GM23248 (cell line): ENCODE data around the gene TNS3. TPM values are rescaled to one million over a fixed set of nuclear protein-coding genes. Genes with fewer than 3 reads are reported as not detected.
A peak's percentile ranks its signal among the peaks of the same experiment; 100 is the strongest.

Experiments used
- DNase-seq: peaks from one replicate; pipeline ENCODE4 v3.0.0-alpha.2; 2015
- H2AFZ ChIP-seq: fragments of 200-600 bp; sonication (generic); 2 replicates; pipeline ENCODE4 v1.6.1; 2016; ENCODE audit warnings: antibody characterized with exemption
- H3F3A ChIP-seq: fragments of 200-600 bp; sonication (generic); 2 replicates; pipeline ENCODE4 v1.6.1; 2016; ENCODE audit warnings: mild to moderate bottlenecking, antibody characterized with exemption, mixed run types; ENCODE audit not compliant: insufficient read depth
- H3K27ac ChIP-seq: fragments of 200-600 bp; sonication (generic); 2 replicates; pipeline ENCODE4 v1.5.1; 2016; ENCODE audit warnings: mild to moderate bottlenecking
- H3K27me3 ChIP-seq: fragments of 200-600 bp; sonication (generic); replicated peaks from 2 replicates; pipeline ENCODE4 v1.6.1; 2016; ENCODE audit warnings: mild to moderate bottlenecking; ENCODE audit not compliant: insufficient read depth
- H3K36me3 ChIP-seq: fragments of 200-600 bp; sonication (generic); 2 replicates; pipeline ENCODE4 v1.6.1; 2016; ENCODE audit warnings: low read depth, mild to moderate bottlenecking
- H3K4me1 ChIP-seq: fragments of 200-600 bp; sonication (generic); 2 replicates; pipeline ENCODE4 v1.6.1; 2016; ENCODE audit warnings: mild to moderate bottlenecking; ENCODE audit not compliant: insufficient read depth
- H3K4me2 ChIP-seq: fragments of 200-600 bp; sonication (generic); one replicate; pipeline ENCODE4 v1.6.1; 2016; ENCODE audit warnings: mild to moderate bottlenecking; ENCODE audit not compliant: unreplicated experiment
- H3K4me3 ChIP-seq: fragments of 200-600 bp; sonication (generic); 2 replicates; pipeline ENCODE4 v1.5.1; 2016; ENCODE audit warnings: mild to moderate bottlenecking
- H3K79me2 ChIP-seq: fragments of 200-600 bp; sonication (generic); 2 replicates; pipeline ENCODE4 v1.6.1; 2016; ENCODE audit warnings: mild to moderate bottlenecking; ENCODE audit not compliant: insufficient read depth
- H3K9ac ChIP-seq: fragments of 200-600 bp; sonication (generic); 2 replicates; pipeline ENCODE4 v1.6.1; 2016; ENCODE audit warnings: mild to moderate bottlenecking
- H3K9me2 ChIP-seq: fragments of 200-600 bp; sonication (generic); 2 replicates; pipeline ENCODE4 v1.6.1; 2016; ENCODE audit warnings: mixed run types, mild to moderate bottlenecking, moderate library complexity; ENCODE audit not compliant: insufficient read depth
- H3K9me3 ChIP-seq: fragments of 200-600 bp; sonication (generic); one replicate; pipeline ENCODE4 v1.6.1; 2017; ENCODE audit warnings: low read depth
- H4K20me1 ChIP-seq: fragments of 200-600 bp; sonication (generic); 2 replicates; pipeline ENCODE4 v1.6.0; 2016; ENCODE audit not compliant: insufficient read depth
- EZH2 ChIP-seq: fragments of 200-600 bp; sonication (generic); IDR thresholded peaks from 2 replicates; pipeline ENCODE4 v1.6.1; 2018; ENCODE audit warnings: antibody characterized with exemption, mild to moderate bottlenecking; ENCODE audit not compliant: insufficient read depth, poor library complexity, severe bottlenecking
- EZH2phosphoT487 ChIP-seq: fragments of 200-600 bp; sonication (generic); IDR thresholded peaks from 2 replicates; pipeline ENCODE4 v1.6.1; 2018; ENCODE audit warnings: antibody characterized with exemption, moderate library complexity, mild to moderate bottlenecking, low read depth; ENCODE audit not compliant: insufficient read depth
- WGBS, 2 experiments: methylation state at CpG; one replicate each; pipeline ENCODE4 v1.1.6; 2015 to 2017; ENCODE audit warnings: low lambda C conversion rate in 2 of 2, low coverage in 1 of 2; ENCODE audit errors: missing lambda C conversion rate in 2 of 2; 5-methylcytosine and 5-hydroxymethylcytosine counted together
- in situ Hi-C: fragments of 300-500 bp; cut with MboI; formaldehyde crosslinking; loops from 2 replicates; pipeline ENCODE4 v1.15.0; 2020
- polyA plus RNA-seq: library from polyadenylated mRNA; unstranded; fragments of >200 nt; fragmentation: Nextera tagmentation; extraction: Ambion mirVana; gene quantifications from 2 replicates; pipeline ENCODE4 v1.2.1, GENCODE V29; 2016
- total RNA-seq: library from RNA; depleted of rRNA; stranded (reverse); fragments of >200 nt; shearing (Covaris generic); gene quantifications from 2 replicates; pipeline ENCODE4 v1.2.3, GENCODE V29; 2014

TNS3 gene
- total and polyA plus RNA-seq, 2 experiments from 2014 or later = 18.6 to 47.0 TPM

DNA sequence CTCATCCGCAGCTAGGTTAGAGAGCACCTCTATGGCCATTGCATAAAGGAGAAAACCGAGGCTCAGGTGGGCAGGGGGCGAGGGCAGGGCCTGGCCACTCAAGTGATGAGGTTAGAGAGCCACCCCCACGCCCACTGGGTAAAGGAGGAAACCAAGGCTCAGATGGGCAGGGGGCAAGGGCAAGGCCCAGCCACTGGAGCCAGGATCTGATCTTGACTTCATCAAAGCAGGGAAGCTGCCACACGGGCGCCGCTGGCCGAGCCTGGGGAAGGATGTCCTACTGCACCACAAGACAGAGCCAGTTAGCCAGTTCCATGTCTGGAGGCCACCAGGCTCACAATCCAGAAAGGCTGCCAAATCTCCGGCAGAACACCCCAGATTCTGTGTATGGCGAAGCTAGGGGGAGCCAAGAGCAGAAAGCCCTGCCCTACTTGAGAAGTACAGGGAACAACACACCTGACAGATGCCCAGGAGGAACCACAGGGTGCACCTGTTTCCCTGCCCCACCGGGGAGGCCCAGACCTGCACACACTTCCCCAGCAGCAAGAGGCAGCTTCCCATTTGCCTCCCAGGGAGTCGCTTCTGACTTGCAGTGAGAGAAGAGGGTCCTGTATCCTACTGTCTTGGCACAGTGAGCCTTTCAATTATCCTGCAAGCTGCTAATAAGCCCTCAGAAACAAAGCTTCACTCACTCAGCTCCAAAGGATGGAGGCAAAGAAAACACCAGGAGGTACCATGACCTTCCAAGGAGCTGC is 101.9 kb downstream of the TNS3 start:
- H3K4me1 ChIP-seq = peaks cover 40% of the 10 kb centered on the region

DNA sequence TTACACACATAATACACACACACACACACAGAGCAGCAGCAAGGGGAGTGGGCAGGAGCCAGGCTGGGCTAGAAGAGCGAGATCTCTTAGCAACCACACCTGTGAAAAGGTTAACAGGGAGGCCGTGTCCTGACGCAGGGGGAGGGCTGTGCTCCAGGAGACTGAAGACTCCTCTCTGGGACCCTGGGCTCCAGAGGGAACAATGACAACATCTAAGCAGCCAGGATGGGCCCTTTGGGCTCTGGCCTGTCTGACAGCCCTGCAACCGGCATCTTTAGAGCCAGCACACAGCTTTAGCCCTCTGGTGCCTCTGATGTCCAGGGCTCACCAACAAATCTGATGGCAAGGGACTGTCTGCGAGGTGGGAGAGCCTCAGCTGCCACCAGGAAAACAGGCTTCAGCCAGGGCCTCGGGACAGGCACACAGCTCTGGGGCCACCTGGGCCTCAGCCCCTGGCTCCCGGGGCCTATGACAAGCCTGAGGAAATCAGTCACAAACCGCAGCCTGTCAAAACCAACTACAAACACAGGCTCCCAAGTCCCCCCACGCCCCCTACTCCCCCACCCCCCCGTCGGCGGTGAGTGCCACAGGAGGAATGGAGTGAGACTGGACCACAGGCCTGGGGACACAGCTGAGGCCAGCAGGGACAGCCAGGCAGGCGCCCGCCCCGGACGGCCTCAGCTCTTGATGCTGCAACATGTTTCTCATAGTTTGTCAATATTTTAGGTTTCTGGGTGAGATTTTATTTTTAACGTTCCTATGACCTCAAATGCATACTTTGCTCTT is 102.8 kb downstream of the TNS3 start:
- H3K9me2 ChIP-seq = no peaks in the 10 kb centered on the region
- DNase-seq = no peak
- no peaks in the 10 kb centered on the region for H3K36me3 ChIP-seq
- H3K9ac ChIP-seq = no peak overlapping the region
- no peak overlapping the region for H2AFZ ChIP-seq
- H3K9me3 ChIP-seq = no peaks in the 10 kb centered on the region
- in situ Hi-C loops = no loop called here
- H3K4me3 ChIP-seq = no peak overlapping the region
- peaks cover 29% of the 10 kb centered on the region for H3F3A ChIP-seq
- H3K4me2 ChIP-seq = no peak overlapping the region
- H3K27me3 ChIP-seq = no peaks in the 10 kb centered on the region
- no peak for TF ChIP-seq EZH2
- TF ChIP-seq EZH2phosphoT487 = no peak
- no peak overlapping the region for H3K27ac ChIP-seq
- H3K79me2 ChIP-seq = peaks cover 57% of the 10 kb centered on the region
- H4K20me1 ChIP-seq = no peaks in the 10 kb centered on the region
- WGBS, 2 experiments = 55 to 70% methylated on average over 17 of the region's 17 CpGs
- peaks cover 46% of the 10 kb centered on the region for H3K4me1 ChIP-seq

More for the DNA sequence above, 101.9 kb downstream of the TNS3 start:
- peaks cover 55% of the 10 kb centered on the region for H3K79me2 ChIP-seq
- H2AFZ ChIP-seq = no peak overlapping the region
- no peaks in the 10 kb centered on the region for H3K9me2 ChIP-seq
- no peak overlapping the region for H3K27ac ChIP-seq
- H3K4me3 ChIP-seq = no peak overlapping the region
- H3K36me3 ChIP-seq = no peaks in the 10 kb centered on the region
- no peaks in the 10 kb centered on the region for H4K20me1 ChIP-seq
- 88 to 90% methylated on average over 11 to 12 of the region's 12 CpGs for WGBS, 2 experiments
- H3K9ac ChIP-seq = no peak overlapping the region
- in situ Hi-C loops = no loop called here
- H3F3A ChIP-seq = peaks cover 20% of the 10 kb centered on the region
- no peak overlapping the region for H3K4me2 ChIP-seq
- TF ChIP-seq EZH2phosphoT487 = no peak
- TF ChIP-seq EZH2 = no peak
- no peak for DNase-seq
- no peaks in the 10 kb centered on the region for H3K27me3 ChIP-seq
- no peaks in the 10 kb centered on the region for H3K9me3 ChIP-seq

DNA sequence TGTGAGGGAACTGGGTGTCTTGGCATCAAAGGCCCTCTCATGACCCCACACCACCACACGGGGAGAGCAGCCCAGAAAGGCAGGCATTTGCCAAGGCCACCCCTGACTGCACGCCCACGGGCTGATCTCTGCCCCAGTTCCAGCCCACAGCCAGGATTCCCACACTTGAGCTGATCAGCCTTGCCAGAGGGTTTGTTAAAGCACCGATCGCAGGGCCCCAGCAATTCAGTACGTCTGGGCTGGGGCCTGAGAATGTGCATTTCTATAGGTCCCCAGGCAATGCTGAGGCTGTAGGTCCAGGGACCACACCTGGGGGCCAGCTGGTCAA is 103.9 kb downstream of the TNS3 start:
- DNase-seq = peak; percentile 64
- Histone ChIP-seq H3K4me1 (peaks cover 46% of the 10 kb centered on the region), H3K36me3 (no peaks in the 10 kb centered on the region), H3K9me3 (no peaks in the 10 kb centered on the region), H3K4me2 (peak overlapping the region; percentile 34), H3K4me3 (no peak overlapping the region), H2AFZ (no peak overlapping the region), H4K20me1 (no peaks in the 10 kb centered on the region), H3K27me3 (no peaks in the 10 kb centered on the region), H3K9me2 (no peaks in the 10 kb centered on the region), H3K27ac (no peak overlapping the region), H3K79me2 (peaks cover 57% of the 10 kb centered on the region), H3K9ac (no peak overlapping the region; the same call in 1 of the 2 replicates), H3F3A (peaks cover 34% of the 10 kb centered on the region)
- WGBS, 2 experiments = 19 to 34% methylated on average over 6 of the region's 6 CpGs
- in situ Hi-C loops = no loop called here
- no peak for TF ChIP-seq EZH2phosphoT487
- TF ChIP-seq EZH2 = no peak

DNA sequence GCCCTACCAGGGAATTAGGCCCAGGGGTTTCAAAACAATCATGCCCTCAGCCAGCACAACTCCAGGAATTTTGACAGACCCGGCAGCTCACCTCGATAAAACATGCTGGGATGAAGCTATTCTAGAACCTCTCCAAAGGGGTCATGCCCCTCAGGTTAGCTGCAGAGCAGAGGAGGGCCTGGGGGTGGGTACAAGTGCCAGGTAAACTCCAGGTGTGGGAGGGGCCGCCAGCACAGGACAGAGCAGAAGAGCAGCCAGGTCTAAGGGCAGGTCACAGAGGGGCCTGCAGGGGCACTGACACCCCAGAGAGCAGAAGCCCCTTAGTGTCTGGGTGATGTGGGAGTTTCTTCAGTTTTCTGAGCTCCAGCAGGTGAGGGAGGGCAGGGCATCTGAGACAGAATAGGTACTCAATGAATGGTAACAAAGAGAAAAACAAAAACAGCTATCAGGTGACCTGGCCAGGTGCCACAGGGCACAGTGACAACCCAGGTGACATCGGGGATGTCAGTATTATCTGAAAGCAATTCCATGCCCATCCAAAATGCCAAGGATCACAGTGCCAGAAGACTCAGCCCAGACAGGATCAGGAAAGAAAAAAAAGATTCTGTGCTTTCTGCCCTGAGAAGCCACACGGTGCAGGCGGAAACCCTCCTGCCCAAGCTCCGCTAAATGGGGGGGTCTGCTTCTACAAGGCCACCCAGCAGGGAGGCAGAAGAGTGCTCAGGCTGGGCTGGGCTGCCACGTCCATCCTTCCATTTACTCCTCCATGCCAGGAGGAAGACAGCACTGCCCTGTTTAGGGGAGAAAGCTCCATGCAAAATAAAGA is 104.5 kb downstream of the TNS3 start:
- H2AFZ ChIP-seq = no peak overlapping the region
- H3K9me2 ChIP-seq = no peaks in the 10 kb centered on the region
- peaks cover 29% of the 10 kb centered on the region for H3F3A ChIP-seq
- no peak for TF ChIP-seq EZH2phosphoT487
- TF ChIP-seq EZH2 = no peak
- H3K27me3 ChIP-seq = no peaks in the 10 kb centered on the region
- no peaks in the 10 kb centered on the region for H4K20me1 ChIP-seq
- 73 to 75% methylated on average over 8 of the region's 8 CpGs for WGBS, 2 experiments
- no peak overlapping the region for H3K4me3 ChIP-seq
- in situ Hi-C loops = no loop called here
- no peaks in the 10 kb centered on the region for H3K9me3 ChIP-seq
- peaks cover 57% of the 10 kb centered on the region for H3K79me2 ChIP-seq
- no peak overlapping the region for H3K4me2 ChIP-seq
- H3K27ac ChIP-seq = no peak overlapping the region
- H3K36me3 ChIP-seq = no peaks in the 10 kb centered on the region
- H3K9ac ChIP-seq = no peak overlapping the region; the same call in 1 of the 2 replicates
- no peak for DNase-seq
- H3K4me1 ChIP-seq = peaks cover 40% of the 10 kb centered on the region
